ENCODE data around the gene FOXK2. TPM values are rescaled to one million over a fixed set of nuclear protein-coding genes. Genes with fewer than 3 reads are reported as not detected.
"Not testable (repeated sequence)": the region's sequence is repeated elsewhere in the genome, so short reads cannot be mapped to it uniquely, and the experiment has no call there.

Gene FOXK2
- total RNA-seq, 1 experiment from 2014 or later, result 118 TPM

DNA sequence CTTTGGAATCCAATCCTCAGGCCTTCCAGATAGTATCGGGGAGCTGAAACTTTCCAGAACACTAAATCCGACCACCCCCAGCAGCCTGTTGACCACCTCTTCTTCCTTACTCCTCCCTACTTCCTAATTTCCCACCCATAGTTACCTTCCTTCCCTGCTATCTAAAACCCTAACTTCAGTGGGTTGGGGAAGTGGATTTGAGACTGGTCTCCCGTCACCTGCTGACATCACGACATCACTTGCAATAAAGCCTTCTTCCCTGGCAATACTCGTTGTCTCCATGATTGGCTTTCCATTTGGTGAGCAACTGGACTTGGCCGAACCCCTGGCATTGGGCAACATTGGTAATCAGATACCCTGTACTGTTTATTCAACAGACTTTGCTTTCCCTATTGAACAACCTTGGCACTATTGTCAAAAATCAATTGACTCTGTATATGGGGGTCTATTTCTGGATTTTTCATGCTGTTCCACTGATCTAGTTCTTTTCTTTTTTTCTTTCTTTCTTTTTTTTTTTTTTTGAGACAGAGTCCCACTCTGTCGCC, 11.8 kb upstream of the FOXK2 start:
- DNase-seq, result no peak
- Mint-ChIP-seq H3K36me3 (ENCODE audit: insufficient read depth, unreplicated experiment) (no peaks in the 10 kb centered on the region), H3K27me3 (ENCODE audit: insufficient read depth, unreplicated experiment) (no peaks in the 10 kb centered on the region), H3K4me1 (ENCODE audit: low read depth, unreplicated experiment) (no peaks in the 10 kb centered on the region), H3K27ac (ENCODE audit: unreplicated experiment) (no peak overlapping the region), H3K9me3 (ENCODE audit: unreplicated experiment) (no peaks in the 10 kb centered on the region), H3K4me3 (ENCODE audit: unreplicated experiment) (no peak overlapping the region)
- Histone ChIP-seq H3K36me3 (ENCODE audit: control insufficient read depth, insufficient read depth, low read length) (no peaks in the 10 kb centered on the region), H3K4me3 (ENCODE audit: low read depth, low read length) (no peak overlapping the region), H3K9me3 (no peaks in the 10 kb centered on the region), H3K4me1 (no peaks in the 10 kb centered on the region), H3K27me3 (replicated peaks; ENCODE audit: control insufficient read depth, insufficient read depth, low read length) (no peaks in the 10 kb centered on the region)
- no TSS peak for BruUV-seq (replicated peaks)
- CTCF ChIA-PET, result no interaction called here
- TF ChIP-seq, protein P1, sequence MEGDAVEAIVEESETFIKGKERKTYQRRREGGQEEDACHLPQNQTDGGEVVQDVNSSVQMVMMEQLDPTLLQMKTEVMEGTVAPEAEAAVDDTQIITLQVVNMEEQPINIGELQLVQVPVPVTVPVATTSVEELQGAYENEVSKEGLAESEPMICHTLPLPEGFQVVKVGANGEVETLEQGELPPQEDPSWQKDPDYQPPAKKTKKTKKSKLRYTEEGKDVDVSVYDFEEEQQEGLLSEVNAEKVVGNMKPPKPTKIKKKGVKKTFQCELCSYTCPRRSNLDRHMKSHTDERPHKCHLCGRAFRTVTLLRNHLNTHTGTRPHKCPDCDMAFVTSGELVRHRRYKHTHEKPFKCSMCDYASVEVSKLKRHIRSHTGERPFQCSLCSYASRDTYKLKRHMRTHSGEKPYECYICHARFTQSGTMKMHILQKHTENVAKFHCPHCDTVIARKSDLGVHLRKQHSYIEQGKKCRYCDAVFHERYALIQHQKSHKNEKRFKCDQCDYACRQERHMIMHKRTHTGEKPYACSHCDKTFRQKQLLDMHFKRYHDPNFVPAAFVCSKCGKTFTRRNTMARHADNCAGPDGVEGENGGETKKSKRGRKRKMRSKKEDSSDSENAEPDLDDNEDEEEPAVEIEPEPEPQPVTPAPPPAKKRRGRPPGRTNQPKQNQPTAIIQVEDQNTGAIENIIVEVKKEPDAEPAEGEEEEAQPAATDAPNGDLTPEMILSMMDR (IDR thresholded peaks at IDR 0.05; ENCODE audit: insufficient read depth in 1 of 2, low read depth in 1 of 2, low read length in 1 of 2, severe bottlenecking in 1 of 2, unreplicated experiment in 1 of 2), result no peak
- intact Hi-C loops (cut with micrococcal nuclease; ENCODE audit: unreplicated experiment), result no loop called here
- POLR2A ChIA-PET, result no interaction called here

DNA sequence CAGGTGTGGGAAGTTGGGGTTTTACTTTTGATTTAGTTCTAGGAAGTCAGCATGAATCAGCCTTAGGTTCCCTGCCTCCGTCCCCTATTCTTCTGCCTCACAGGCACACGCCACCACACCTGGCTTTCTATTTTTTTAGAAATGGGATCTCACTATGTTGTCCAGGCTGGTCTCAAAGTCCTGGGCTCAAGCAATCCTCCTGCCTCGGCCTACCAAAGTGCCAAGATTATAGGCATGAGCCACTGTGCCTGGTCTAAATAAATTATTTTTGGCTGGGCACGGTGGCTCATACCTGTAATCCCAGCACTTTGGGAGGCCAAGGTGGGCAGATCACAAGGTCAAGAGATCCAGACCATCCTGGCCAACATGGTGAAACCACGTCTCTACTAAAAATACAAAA, 7.9 kb upstream of the FOXK2 start:
- H3K9me3 ChIP-seq; H3K4me1 ChIP-seq; H3K27me3 ChIP-seq (replicated peaks; ENCODE audit: control insufficient read depth, insufficient read depth, low read length); H3K4me1 Mint-ChIP-seq (ENCODE audit: low read depth, unreplicated experiment); POLR2A ChIA-PET; H3K4me3 ChIP-seq (ENCODE audit: low read depth, low read length); DNase-seq; H3K36me3 Mint-ChIP-seq (ENCODE audit: insufficient read depth, unreplicated experiment); H3K27ac Mint-ChIP-seq (ENCODE audit: unreplicated experiment); H3K27me3 Mint-ChIP-seq (ENCODE audit: insufficient read depth, unreplicated experiment); intact Hi-C loops (cut with micrococcal nuclease; ENCODE audit: unreplicated experiment); H3K36me3 ChIP-seq (ENCODE audit: control insufficient read depth, insufficient read depth, low read length); CTCF ChIA-PET; H3K4me3 Mint-ChIP-seq (ENCODE audit: unreplicated experiment); BruUV-seq (replicated peaks): not testable (repeated sequence)
- peaks cover 11% of the 10 kb centered on the region for H3K9me3 Mint-ChIP-seq (ENCODE audit: unreplicated experiment)

DNA sequence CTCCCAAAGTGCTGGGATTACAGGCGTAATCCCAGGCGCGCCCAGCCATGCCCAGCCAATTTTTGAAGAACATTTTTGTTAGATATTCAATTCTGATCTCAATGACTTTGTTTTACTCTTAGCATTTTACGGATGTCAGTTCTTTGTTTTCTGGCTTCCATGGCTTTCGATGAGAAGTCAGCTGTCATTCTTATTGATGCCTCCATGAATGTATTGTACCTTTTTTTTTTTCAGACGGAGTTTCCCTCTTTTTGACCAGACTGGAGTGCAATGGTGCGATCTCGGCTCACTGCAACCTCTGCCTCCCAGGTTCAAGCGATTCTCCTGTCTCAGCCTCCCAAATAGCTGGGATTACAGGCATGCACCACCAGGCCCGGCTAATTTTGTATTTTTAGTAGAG, 5.7 kb upstream of the FOXK2 start:
- H3K9me3 ChIP-seq; BruUV-seq (replicated peaks); H3K4me1 ChIP-seq; H3K4me3 ChIP-seq (ENCODE audit: low read depth, low read length); POLR2A ChIA-PET; intact Hi-C loops (cut with micrococcal nuclease; ENCODE audit: unreplicated experiment); H3K27me3 Mint-ChIP-seq (ENCODE audit: insufficient read depth, unreplicated experiment); H3K4me1 Mint-ChIP-seq (ENCODE audit: low read depth, unreplicated experiment); CTCF ChIA-PET; H3K27ac Mint-ChIP-seq (ENCODE audit: unreplicated experiment); H3K27me3 ChIP-seq (replicated peaks; ENCODE audit: control insufficient read depth, insufficient read depth, low read length); H3K36me3 Mint-ChIP-seq (ENCODE audit: insufficient read depth, unreplicated experiment); DNase-seq; H3K4me3 Mint-ChIP-seq (ENCODE audit: unreplicated experiment); H3K36me3 ChIP-seq (ENCODE audit: control insufficient read depth, insufficient read depth, low read length): not testable (repeated sequence)
- H3K9me3 Mint-ChIP-seq (ENCODE audit: unreplicated experiment), result peaks cover 11% of the 10 kb centered on the region

DNA sequence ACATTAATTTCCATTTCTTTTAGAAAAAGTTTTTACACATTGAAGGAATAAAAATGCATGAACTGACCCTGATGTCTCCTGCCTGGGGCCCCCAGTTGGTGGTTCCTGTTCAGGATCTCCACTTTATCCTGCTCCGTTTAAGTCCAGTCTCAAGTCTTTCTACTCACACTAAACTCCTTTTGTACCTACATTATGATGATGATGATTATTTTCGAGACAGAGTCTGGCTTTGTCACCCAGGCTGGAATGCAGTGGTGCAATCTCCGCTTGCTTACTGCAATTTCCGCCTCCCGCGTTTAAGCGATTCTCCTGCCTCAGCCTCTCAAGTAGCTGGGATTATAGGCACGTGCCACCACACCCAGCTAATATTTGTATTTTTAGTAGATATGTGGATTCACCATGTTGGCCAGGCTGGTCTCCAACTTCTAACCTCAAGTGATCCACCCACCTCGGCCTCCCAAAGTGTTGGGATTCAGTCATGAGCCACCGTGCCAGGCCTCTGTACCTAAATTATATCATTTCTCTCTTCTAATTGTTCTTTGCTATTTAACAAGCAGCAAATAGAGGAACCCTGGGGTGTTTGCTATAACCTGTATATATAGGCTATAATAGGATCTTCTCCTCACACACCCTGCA, 2.2 kb upstream of the FOXK2 start:
- BruUV-seq (replicated peaks), result no TSS peak
- intact Hi-C loops (cut with micrococcal nuclease; ENCODE audit: unreplicated experiment), result no loop called here

More for the DNA sequence above, 2.2 kb upstream of the FOXK2 start:
- H3K9me3 ChIP-seq, result no peaks in the 10 kb centered on the region
- Mint-ChIP-seq H3K36me3 (ENCODE audit: insufficient read depth, unreplicated experiment) (peaks cover 19% of the 10 kb centered on the region), H3K4me1 (ENCODE audit: low read depth, unreplicated experiment) (peaks cover 7% of the 10 kb centered on the region), H3K9me3 (ENCODE audit: unreplicated experiment) (peaks cover 11% of the 10 kb centered on the region), H3K4me3 (ENCODE audit: unreplicated experiment) (no peak overlapping the region), H3K27ac (ENCODE audit: unreplicated experiment) (no peak overlapping the region), H3K27me3 (ENCODE audit: insufficient read depth, unreplicated experiment) (no peaks in the 10 kb centered on the region)
- no peak overlapping the region for H3K4me3 ChIP-seq (ENCODE audit: low read depth, low read length)
- peak in 1 of 2 experiments; percentile 67 for DNase-seq
- TF ChIP-seq, protein P1 (IDR thresholded peaks at IDR 0.05; ENCODE audit: insufficient read depth in 1 of 2, low read depth in 1 of 2, low read length in 1 of 2, severe bottlenecking in 1 of 2, unreplicated experiment in 1 of 2), result no peak
- ChIA-PET CTCF (no interaction called here), POLR2A (no interaction called here)
- H3K36me3 ChIP-seq (ENCODE audit: control insufficient read depth, insufficient read depth, low read length), result no peaks in the 10 kb centered on the region
- H3K27me3 ChIP-seq (replicated peaks; ENCODE audit: control insufficient read depth, insufficient read depth, low read length), result no peaks in the 10 kb centered on the region
- peaks cover 12% of the 10 kb centered on the region for H3K4me1 ChIP-seq
